H1 (cell line): Measurements from ENCODE around the gene ERICH3. TPM values are rescaled to one million over a fixed set of nuclear protein-coding genes. Genes with fewer than 3 reads are reported as not detected.

Source experiments
- CBX5 ChIP-seq: fragments of 300-800, 300-1000 bp; sonication (generic); IDR thresholded peaks from 2 replicates; pipeline ENCODE4 v1.7.1; 2016; ENCODE audit warnings: antibody characterized with exemption, low read length, low read depth
- CREB1 ChIP-seq: IDR thresholded peaks from 2 replicates; pipeline ENCODE4 v1.6.1; 2012; ENCODE audit warnings: inconsistent platforms
- PHF8 ChIP-seq: fragments of 200-600 bp; sonication (generic); conservative IDR thresholded peaks from 2 replicates; pipeline ENCODE4 v1.7.1; 2012; ENCODE audit warnings: low read depth, mild to moderate bottlenecking, inconsistent platforms, low read length, moderate library complexity
- POLR2AphosphoS5 ChIP-seq: IDR thresholded peaks from 2 replicates; pipeline ENCODE4 v1.6.1; 2011; ENCODE audit warnings: low read depth, low read length
- SP1 ChIP-seq: IDR thresholded peaks from 2 replicates; pipeline ENCODE4 v1.6.1; 2011; ENCODE audit warnings: low read depth, low read length
- SUZ12 ChIP-seq: fragments of 200-600 bp; sonication (generic); IDR thresholded peaks from 2 replicates; pipeline ENCODE4 v1.6.1; 2012; ENCODE audit warnings: mild to moderate bottlenecking, inconsistent platforms, low read length, moderate library complexity, mixed read lengths
- polyA plus RNA-seq, 7 experiments: library from polyadenylated mRNA; depleted of rRNA in 3 of 7; stranded (reverse) in 5 of 7; unstranded in 2 of 7; fragments of >200 nt in 5 of 7; fragments of 200-250 nt in 2 of 7; gene quantifications; 1 replicate in 5 of 7; 2 replicates in 1 of 7; 4 replicates in 1 of 7; pipeline versions ENCODE4 v1.2.1 to v1.2.3, GENCODE V29; 2011 to 2013; ENCODE audit warnings: missing spikeins in 2 of 7, mixed read lengths in 2 of 7
- total RNA-seq: library from RNA; stranded (reverse); fragmentation: NEBNext Ultra II Directional; extraction: Animal tissue kit (Norgen Biotek cat#: 25700); gene quantifications from 2 replicates; pipeline ENCODE4 v1.2.1, GENCODE V29; 2021

Gene ERICH3
- total and polyA plus RNA-seq, 2 of the 8 experiments (the other 6 are each of a cell fraction or from before 2014, with no cell fraction given): 0.02 TPM; not detected in 1

GRCh38 chr1:74592580-74593355 is 80.8 kb downstream of the ERICH3 start (continued):
- no peak for TF ChIP-seq PHF8
- TF ChIP-seq CREB1: no peak
- no peak for TF ChIP-seq SP1
- no peak for TF ChIP-seq SUZ12
- no peak for TF ChIP-seq CBX5
- no peak for TF ChIP-seq POLR2AphosphoS5
- TF ChIP-seq, all 59 proteins: peak for 0
